Iris pigment epithelial cell (primary cell): ENCODE data around the gene MBP.

Experiments used
- DNase-seq: peaks from one replicate; pipeline ENCODE4 v3.0.0-alpha.2; 2011; ENCODE audit warnings: low read depth

MBP gene

DNA sequence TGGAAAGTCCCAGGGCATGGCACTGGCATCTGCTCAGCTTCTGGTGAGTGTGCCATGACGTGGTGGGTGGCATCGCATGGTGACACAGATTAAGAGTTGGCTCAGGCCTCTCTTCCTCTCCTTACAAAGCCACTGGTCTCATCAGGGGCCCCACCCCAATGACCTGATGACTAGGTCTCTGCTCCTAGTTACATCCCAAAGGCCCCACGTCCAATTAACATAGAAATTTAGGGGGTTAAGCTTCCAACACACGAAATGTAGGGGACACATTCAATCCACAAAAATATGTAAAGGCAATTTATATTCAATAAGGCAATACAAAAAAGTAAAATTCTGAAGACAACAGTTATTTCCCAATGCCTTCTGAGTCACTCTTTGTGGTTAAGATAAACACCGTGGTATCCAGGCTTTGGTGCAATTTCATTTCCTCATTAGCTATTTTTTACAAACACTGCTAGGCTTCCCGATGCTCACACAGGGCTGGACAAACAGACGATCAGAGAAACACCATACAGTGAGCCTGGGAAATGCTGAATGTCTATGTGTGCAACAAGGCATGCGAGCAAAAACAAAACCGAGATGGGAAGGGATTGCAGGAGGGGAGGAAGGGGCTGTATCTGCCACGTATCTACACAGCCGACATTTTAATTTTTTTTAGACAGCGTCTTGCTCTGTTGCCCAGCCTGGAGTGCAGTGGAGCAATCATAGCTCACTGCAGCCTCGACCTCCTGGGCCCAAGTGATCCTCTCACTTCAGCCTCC is 67.2 kb downstream of the MBP start:
- DNase-seq: peak; percentile 98

DNA sequence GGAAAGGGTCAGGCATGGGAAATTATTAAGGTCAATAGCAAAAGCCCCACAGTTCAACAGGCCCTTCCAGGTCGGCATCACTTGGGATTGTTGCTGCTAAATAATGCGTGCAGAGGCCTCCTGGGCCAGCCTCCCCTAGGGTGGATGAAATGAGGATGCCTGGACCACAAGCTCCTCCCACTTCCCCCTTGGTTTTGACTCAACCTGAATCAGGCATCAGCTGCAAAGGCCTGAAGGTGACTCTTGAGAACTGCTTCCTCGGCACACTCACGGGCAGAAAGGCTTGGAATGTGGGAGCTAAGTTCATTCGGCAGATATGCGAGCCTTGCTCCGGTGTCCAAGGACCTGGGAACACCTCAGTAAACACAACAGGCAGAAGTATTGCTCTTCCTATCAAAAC is 69.3 kb downstream of the MBP start:
- DNase-seq: peak; percentile 94

DNA sequence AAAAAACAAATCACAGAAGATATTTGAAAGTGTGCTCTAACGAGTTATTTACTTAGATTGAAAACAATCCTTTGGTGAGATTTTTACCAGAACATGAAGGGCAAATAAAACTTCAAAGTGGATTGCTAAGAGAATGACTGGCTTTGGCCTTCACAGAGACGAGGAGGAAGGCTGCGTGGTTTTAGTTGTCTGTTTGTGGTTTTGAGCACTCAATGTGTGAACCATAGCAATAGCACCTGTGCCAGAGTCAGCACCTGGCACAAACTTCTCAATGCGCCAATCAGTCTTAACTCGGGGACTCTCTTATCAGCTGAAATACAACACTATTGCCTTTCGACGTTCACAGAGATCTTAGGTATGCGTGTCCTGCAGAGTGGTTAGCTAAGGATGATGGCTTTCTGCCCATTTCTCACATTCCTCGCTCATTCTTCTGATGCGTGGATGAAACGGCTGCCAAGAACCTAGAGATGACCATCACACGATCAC is 70.0 kb downstream of the MBP start:
- peak; percentile 99 for DNase-seq

DNA sequence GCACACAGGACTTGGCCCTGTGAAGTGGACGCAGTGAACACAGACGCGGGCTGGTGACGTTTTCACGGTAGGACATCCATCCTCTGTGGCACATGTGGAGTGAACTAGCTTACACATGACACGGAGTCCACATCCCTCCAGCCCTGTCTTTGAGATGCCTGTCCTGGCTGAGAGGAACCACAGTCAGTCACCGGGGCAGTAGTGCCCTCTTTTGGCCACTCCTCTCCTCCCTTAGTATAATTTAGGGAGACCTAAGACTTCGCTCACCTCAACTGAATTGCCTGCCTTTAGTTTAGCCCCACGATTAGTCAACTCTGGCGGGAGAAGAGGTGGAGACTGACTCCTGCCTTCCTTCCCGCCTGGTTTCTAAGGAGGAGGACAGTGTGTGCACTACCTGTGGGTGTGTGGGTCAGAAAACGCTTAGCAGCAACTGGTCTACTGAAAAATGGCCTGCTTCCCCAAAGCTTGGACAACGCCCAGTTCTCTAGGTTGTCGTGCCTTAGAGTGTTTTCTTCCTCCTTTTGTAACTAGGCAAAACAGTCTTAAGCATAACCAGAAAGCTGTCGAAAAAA is 70.6 kb downstream of the MBP start:
- peak; percentile 56 for DNase-seq

DNA sequence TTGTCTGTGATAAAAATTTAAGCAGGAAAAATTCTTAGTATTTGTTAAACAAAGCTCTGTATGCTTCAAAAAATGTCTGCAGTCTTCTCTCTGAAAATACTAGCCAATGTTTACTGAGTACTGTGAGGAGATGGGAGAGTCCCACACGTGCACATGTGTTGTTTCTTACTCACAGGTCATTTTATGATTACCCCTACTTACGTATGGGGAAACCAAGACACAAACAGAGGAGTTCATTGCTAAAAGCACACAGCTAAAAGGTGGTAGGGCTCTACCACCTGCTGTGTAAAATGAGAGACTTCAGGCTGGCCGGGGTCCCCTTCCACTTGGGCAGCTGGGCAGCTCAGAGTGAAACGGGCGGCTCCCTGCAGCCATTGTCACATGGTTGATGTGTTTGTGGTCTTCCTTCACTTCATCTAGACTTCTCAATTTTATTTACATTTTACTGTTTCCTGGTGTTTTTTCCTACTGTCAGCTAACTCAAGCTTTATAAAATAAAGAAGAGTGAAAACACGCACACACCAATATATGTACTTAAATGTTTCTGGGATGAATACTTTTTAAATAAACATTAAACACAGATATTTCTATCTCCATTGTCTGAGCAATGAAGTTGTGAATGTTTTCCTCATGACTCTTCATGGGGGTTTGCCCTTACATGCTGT is 71.2 kb downstream of the MBP start:
- peak; percentile 79 for DNase-seq

DNA sequence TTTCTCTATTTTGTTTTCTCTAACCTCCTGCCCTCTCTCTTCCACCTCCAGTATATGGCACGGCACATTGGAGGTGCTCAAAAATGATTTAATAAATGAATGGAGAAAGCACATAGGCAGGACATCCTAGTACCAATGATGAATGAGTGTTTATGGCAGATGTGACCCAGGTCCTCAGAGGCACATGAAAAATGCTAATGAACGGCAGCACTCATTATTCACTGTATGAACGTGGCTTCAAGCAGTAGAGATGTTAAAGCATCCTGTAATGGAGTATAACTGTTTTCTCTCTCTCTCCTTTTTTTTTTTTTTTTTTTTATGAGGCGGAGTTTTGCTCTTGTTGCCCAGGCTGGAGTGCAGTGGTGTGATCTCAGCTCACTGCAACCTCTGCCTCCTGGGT is 72.4 kb downstream of the MBP start:
- no peak for DNase-seq

DNA sequence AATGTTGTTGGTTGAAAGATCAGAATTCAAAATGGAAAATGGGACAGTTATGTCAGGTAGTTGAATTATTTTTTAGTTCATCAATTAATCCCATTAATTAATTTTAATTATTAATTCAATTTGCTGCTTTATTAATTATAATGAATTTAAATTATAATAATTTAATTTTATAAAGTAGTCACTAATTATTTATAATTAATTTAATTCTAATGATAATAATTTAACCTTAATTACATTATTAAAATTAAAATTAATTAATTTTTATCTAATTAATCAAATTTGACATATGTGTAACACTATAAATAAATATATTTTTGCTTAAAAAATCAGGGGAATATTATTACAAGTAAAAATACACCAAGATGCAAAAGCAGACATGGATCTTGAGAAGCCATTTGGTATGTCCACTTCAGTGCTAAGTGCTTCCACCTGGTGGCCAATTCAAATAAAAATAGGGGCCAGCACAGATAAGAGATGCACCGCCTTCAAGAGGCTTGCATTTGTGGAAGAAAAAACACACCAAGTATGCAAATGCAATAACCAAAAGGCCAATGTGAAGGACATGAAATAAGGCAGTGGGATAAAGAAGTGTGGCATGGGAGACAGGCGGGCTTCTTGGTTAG is 73.2 kb downstream of the MBP start:
- peak; percentile 85 for DNase-seq

DNA sequence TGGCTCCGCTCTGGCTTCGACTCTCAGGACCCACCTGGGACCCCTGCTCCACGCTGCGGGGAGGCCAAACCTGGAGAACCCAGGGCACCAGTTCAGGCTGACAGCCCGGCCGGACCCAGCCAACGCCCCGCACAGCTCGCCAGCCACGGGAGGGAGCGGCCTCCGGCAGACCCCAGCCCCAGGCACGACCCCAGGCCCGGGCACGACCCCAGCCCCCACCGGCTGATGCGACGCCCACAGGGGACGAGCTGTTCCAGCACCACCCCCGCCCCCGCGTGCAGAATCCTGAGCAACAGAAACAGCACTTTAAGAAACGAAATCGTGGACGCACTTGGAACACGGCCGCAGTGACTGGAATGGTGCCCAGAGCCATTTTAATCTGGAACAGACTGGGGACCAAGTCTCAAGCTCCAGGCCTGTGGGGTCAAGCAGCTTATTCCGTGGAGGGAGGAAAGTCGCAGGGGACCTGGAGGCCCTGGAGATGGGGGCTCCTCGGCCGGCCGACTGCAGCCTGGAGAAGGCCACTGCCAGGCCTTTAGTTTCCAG is 74.2 kb downstream of the MBP start:
- DNase-seq: no peak

DNA sequence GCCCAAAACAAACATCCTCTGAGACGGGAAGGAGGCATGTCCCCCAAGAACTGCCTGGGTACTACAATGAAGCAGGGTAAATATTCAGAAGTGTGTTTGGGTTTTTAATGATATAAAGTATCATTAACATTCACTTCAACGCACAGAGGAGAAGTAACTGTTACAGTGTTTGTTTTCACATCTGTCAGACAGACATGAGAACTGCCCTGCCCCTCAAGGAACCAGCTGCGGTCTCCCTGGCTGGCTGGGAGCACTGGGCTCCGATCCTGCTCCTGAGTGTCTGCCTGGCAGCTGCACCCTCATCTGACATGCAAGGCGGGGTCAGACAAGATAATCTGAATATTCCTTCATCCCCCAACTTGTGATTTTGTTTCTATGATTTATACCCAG is 75.6 kb downstream of the MBP start:
- DNase-seq: peak; percentile 39

DNA sequence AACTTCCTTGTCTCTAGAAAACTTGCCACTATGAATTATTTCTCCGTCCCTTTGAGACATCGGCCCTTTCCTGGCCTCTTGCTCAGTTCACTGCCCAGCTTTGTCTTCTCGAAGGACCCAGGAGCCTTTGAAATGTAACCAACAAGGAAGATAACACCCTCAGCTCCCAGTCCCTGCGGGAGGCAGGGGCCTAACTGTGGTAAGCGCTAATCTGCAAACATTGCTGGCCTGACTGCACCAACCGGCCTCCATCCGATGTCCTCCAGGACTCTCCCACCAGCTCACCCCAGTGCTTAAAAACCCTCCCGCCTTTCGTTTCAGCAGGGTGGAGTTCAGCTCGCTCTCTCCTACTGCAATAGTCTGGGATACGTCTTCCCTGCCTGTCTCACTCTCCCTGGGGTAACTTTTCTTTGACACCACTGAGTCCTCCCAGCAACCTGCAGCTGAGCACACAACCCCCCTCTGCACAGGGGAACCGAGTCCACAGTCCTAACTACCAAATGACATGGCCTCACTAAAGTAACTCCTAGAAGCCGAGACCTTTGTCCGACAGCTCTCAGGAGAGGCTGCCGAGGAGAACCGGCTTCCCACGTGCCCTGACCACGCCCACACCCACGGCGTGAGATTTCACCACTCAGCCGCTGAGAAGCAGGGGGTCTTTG is 76.1 kb downstream of the MBP start:
- DNase-seq: peak; percentile 50

DNA sequence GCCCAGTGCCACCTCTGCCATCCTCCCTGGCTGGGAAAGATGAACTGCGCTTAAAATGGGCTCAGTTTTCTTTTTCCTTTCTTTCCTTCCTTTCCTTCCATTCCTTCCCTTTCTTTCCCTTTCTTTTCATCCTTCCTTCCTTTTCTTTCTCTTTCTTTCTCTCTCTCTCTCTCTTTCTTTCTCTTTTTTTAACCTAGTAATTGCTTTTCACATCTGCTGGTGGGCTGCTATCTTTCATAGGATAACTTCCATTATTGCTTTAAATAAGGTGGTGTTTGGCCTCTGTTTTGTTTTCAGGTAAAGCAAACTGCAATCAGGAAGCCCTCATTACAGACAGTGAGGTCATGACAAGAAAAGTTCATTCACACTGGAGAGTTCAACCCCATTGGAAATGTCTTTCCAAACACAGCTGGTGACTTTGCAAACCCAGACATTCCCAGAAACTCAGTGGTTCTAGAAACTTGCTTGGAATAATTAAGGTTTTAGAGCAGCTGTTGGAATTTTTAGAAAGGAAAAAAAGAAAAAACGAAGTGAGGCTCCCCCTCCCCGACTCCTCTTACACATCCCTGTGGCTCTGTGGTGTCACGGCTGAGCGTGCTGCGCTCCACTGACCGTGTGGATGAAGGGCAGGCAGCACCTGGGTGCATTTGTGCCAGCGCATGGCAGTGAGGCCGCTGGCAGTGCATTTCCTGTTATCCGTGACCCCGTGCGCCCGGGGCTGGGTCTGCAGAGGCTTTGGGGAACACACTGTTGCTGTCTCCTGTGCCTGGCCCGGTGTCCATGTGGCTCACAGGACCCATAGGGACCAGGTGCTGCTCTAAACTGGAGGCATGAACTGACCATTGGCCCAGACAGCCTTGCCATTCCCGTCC is 76.9 kb downstream of the MBP start:
- no peak for DNase-seq

DNA sequence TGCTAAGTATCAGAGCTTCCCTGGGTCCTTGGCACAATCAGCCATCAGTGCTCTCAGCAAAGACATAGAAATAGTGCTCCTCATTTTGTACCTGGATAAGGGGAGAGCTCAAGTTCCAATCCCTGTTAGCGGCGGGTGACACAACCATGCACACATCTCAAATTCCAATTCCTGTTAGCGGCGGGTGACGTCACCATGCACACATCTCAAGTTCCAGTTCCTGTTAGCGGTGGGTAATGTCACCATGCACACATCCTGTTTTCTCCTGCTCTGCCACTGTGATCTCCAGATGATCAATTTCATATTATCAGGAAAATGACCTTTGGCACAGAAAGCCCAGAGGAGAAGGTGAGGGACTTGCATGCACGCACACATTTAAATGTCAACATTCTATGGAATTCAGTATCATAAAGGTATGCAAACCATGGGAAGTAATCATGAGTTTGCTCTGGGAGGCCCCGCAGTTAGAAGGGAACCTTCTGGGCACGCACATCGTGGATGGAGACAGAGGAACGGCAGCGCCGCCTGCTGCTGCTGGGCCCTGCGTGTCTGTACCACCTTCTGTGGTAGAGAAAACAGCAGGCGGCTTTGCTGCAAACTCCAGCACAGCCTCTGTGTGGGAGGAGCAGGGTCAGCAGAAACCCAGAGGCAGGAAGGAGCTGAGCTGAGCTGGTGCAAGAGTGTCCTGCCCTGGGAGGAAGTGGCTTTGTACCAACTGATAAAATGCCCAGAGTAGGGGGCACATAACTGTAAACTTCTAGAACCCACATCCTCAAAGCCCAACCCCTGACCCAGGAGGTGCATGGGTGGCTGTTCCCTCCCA is 77.8 kb downstream of the MBP start:
- DNase-seq: peak; percentile 96

DNA sequence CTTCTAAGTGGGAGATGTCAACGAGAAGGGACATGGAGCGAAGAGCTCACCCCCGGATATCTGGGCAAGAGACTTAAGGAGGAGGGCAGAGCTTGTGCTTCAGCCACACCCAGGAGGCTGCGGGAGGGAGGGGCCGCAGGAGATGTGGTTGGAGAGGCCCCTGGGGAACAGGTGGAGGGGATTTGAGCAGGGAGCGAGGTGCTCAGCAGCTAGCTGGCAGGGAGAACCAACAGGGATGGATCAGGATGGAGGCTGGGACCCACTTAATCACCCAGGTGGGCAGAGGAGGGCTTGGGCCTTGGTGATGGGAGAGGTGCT is 78.3 kb downstream of the MBP start:
- DNase-seq: no peak

DNA sequence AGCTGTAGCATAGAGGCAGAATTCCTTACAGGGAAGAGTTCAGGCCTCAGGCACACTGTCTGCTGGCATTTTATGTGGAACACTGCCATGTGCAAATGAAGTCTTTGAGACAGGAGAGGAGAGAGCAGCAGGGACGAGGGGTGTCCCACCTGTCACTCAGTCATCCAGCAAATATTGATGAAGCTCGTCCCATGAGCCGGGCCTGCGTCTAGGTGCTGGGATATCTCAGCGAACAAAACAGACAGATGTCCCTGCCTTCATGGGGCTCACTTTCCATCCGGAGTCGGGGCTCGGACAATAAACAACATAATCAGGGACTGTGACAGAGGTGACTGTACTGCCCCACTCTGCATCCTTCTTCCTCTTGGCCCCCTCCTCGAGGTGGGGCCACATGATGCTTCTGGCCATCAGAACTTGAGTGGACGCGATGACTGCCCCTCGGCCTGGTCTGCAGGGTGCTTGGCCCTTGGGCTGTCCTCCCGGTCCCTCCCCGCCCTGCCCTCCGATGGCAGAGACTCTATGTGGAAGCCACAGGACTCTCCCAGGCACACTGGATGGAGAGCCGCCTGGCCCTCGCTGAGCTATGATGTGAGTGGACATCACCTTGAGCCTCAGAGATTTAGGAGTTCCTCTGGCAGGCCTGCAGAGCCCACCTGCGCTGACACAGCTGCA is 78.8 kb downstream of the MBP start:
- DNase-seq: no peak

DNA sequence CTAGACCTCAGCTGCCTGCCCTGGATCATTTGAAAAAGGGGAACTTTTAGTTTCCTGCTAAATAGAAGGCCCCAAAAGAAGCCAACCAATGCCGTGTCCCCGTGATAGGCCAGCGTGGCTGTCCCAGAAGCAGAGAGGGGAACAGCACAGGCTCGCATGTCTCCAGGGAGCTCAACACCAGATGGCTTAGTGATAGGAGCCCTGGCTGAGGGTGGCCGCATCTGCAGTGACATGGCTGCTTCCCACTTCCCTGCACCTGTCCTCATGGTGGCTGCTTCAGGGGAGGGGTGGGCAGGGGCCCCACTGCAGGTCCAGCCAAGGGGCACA is 79.6 kb downstream of the MBP start:
- no peak for DNase-seq

DNA sequence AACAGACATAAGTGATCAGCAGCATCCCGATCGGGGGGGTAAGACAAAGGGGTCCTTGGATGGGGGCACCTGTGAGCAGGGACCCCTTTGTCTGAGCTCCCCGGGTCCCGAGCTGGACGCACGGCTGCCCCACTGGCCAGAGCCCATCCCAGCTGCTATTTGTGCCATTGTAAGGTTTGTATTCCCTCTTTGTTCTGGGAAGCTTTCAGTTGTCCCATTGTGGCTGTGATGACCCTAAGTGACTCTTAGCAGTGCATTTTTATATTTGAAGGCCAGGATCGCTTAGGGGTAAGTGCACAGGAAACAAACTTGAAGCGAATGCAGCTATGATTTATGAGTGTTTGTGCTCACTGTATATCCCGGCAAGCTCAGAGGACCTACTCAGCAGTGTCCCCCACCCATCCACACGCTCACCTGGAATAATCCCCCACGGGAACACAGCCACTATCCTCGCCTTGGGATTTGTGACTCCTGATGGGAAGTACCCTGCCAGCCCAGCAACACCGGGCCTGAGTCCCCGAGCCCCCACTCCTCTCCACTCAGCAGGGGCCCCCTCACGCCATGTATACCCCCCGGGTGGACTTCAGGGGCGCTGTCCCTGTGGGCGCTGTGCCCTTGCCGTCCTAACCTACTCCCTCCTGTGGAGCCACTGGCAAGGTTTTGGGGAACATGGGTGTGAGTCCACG is 80.1 kb downstream of the MBP start:
- DNase-seq: no peak

DNA sequence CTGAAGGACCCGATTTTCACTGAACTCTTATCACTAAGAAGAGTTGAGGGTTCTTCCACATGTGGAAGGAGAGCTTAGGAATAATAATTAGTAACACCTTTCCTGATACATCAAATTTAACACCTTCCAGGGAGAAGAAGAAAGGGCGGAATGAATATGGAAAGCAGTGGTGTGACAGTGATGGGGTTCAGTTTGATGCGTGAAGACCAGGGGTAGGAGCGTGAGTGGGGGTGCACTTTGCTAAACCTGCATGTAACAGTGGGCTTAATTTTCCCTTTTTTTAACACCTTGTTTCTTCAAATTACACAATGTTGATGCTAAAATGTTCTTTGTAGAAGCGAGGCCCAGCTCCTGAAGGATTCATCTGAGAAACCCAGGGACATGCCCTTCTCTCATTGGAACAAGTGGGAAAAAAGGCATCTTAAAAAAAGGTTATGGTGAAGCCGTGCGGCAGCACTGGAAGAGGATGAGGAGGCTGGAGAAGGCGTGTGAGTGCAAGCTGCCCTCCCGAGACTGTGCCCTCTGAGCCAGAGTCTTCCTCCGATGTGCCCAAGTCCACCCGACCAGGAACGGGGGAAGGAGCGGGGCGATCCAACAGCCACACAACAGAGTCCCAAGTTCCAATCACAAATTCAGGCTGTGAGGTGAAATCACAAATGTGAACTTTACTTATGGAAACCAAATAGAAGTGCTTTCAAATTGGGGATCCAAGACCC is 80.8 kb downstream of the MBP start:
- no peak for DNase-seq

DNA sequence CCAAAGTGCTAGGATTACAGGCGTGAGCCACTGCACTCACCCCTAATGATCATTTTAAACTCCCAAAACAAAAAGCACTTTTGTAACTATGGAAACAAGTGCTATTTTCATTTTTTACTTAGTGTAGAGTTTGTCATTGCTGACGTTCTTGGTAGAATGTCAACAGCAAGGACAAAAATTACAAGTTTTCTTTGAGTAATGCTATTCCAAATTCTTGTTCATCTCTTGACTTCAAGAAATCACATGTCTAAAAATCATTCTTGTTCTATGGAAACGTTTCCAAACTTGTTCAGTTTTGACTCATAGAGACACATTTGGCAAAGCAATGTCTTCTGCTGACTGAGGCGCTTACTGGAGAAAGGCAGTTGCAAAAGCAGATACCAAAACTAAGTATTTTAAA is 82.6 kb downstream of the MBP start:
- DNase-seq: no peak
